Sigmoid colon (tissue), 4 donors: ENCODE measurements around the gene DGKI.

Experiments
- CTCF ChIP-seq, 4 experiments: fragments of 450-650 bp in 3 of 4; fragments of 200-600 bp in 1 of 4; IDR thresholded peaks; one replicate each; pipeline ENCODE4 v1.5.1; 2016 to 2019; ENCODE audit warnings: antibody characterized with exemption in 4 of 4, mild to moderate bottlenecking in 3 of 4, moderate library complexity in 2 of 4
- EP300 ChIP-seq, 4 donors: sonication (generic); formaldehyde crosslinking; IDR thresholded peaks; one replicate each; pipeline ENCODE4 v1.6.1; 2017; ENCODE audit warnings: antibody characterized with exemption in 4 of 4

DNA sequence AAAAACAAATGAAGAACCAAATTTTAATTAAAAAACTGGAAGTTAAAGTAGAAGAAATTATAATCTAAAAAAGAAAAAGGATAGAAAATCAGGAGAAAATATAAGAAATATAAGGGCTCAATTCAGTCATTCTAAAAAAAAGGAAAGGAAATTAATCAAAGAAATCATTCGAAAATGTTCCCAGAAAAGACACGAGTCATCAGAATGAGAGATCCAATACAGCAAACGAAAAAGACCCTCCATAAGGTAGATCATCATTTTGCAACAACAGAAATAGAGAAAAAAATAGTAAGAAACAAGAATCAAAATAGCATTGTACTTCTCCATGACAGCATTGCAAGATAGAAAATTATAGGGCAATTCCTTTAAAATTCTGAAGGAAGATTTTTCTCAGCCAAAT lies 22.5 kb upstream of the DGKI start:
- TF ChIP-seq CTCF (IDR thresholded peaks at IDR 0.05) = no peak
- TF ChIP-seq EP300 (IDR thresholded peaks at IDR 0.05) = no peak
